ENCODE results near the gene CGB1.
"Not testable (repeated sequence)": the region's sequence is repeated elsewhere in the genome, so short reads cannot be mapped to it uniquely, and the experiment has no call there.

CGB1 gene

GRCh38 chr19:49065905-49066512 is 29.3 kb upstream of the CGB1 start:
- DNase-seq (ENCODE audit: low spot score in 2 of 2) (no peak), ATAC-seq (ENCODE audit: low read depth) (no peak)
- Mint-ChIP-seq H3K9me3 (no peaks in the 10 kb centered on the region), H3K27me3 (peaks cover 38% of the 10 kb centered on the region), H3K4me1 (peaks cover 4% of the 10 kb centered on the region), H3K27ac (no peak overlapping the region), H3K36me3 (peaks cover 7% of the 10 kb centered on the region), H3K4me3 (no peak overlapping the region)

- peaks cover 5% of the 10 kb centered on the region for H3K36me3 Mint-ChIP-seq
- peaks cover 4% of the 10 kb centered on the region for H3K4me1 Mint-ChIP-seq
- H3K4me3 Mint-ChIP-seq, result no peak within 1 kb of the TSS
These were observed 28.3 kb upstream of the CGB1 start, which contains the start of gene NTF4 for GRCh38 chr19:49064768-49065611. TSS of gene NTF4 (minus strand) at chr19:49064818. CDS start at chr19:49061997, 2,821 bp downstream.

GRCh38 chr19:49064029-49064629 is 27.4 kb upstream of the CGB1 start:
- Mint-ChIP-seq H3K4me3 (no peak overlapping the region), H3K27ac (no peak overlapping the region), H3K4me1 (peaks cover 4% of the 10 kb centered on the region), H3K9me3 (peaks cover 2% of the 10 kb centered on the region), H3K36me3 (peaks cover 2% of the 10 kb centered on the region), H3K27me3 (peaks cover 32% of the 10 kb centered on the region)
- DNase-seq (ENCODE audit: low spot score in 2 of 2) (no peak), ATAC-seq (ENCODE audit: low read depth) (no peak)

More at GRCh38 chr19:49064768-49065611, 28.3 kb upstream of the CGB1 start, which contains the start of gene NTF4:
- H3K9me3 Mint-ChIP-seq, result peaks cover 2% of the 10 kb centered on the region
- ATAC-seq (ENCODE audit: low read depth) (no peak), DNase-seq (ENCODE audit: low spot score in 2 of 2) (no peak)
- peaks cover 35% of the 10 kb centered on the region for H3K27me3 Mint-ChIP-seq
- no peak within 1 kb of the TSS for H3K27ac Mint-ChIP-seq

GRCh38 chr19:49061445-49061844 is 24.8 kb upstream of the CGB1 start:
- Mint-ChIP-seq H3K9me3 (peaks cover 2% of the 10 kb centered on the region), H3K36me3 (peaks cover 2% of the 10 kb centered on the region), H3K4me3 (no peak overlapping the region), H3K27me3 (peaks cover 26% of the 10 kb centered on the region), H3K4me1 (peaks cover 17% of the 10 kb centered on the region), H3K27ac (no peak overlapping the region)
- DNase-seq (ENCODE audit: low spot score in 2 of 2), result no peak
- no peak for ATAC-seq (ENCODE audit: low read depth)

- Mint-ChIP-seq H3K4me3 (no peak overlapping the region), H3K4me1 (peaks cover 20% of the 10 kb centered on the region), H3K36me3 (peaks cover 2% of the 10 kb centered on the region), H3K9me3 (peaks cover 2% of the 10 kb centered on the region), H3K27ac (no peak overlapping the region), H3K27me3 (peaks cover 24% of the 10 kb centered on the region)
- no peak for DNase-seq (ENCODE audit: low spot score in 2 of 2)
- ATAC-seq (ENCODE audit: low read depth), result no peak
These were observed 24.3 kb upstream of the CGB1 start for GRCh38 chr19:49061000-49061399.

- peaks cover 2% of the 10 kb centered on the region for H3K9me3 Mint-ChIP-seq
- H3K27ac Mint-ChIP-seq, result no peak overlapping the region
- peaks cover 24% of the 10 kb centered on the region for H3K27me3 Mint-ChIP-seq
- DNase-seq (ENCODE audit: low spot score in 2 of 2) (no peak), ATAC-seq (ENCODE audit: low read depth) (no peak)
- H3K36me3 Mint-ChIP-seq, result peaks cover 2% of the 10 kb centered on the region
- no peak overlapping the region for H3K4me3 Mint-ChIP-seq
- peaks cover 16% of the 10 kb centered on the region for H3K4me1 Mint-ChIP-seq
These were observed 22.4 kb upstream of the CGB1 start for GRCh38 chr19:49059053-49059452.

- DNase-seq (ENCODE audit: low spot score in 2 of 2), result peak in 1 of 2 donors; percentile 22
- H3K27me3 Mint-ChIP-seq, result peaks cover 26% of the 10 kb centered on the region
- peaks cover 2% of the 10 kb centered on the region for H3K36me3 Mint-ChIP-seq
- peaks cover 16% of the 10 kb centered on the region for H3K4me1 Mint-ChIP-seq
- ATAC-seq (ENCODE audit: low read depth), result no peak
- peak overlapping the region; percentile 79 for H3K4me3 Mint-ChIP-seq
- H3K27ac Mint-ChIP-seq, result no peak overlapping the region
- peaks cover 2% of the 10 kb centered on the region for H3K9me3 Mint-ChIP-seq
These were observed 21.9 kb upstream of the CGB1 start for GRCh38 chr19:49058562-49058961.

GRCh38 chr19:49057636-49058234 is 21.0 kb upstream of the CGB1 start, which contains the start of gene CGB7:
TSS of gene CGB7 (minus strand) at chr19:49057749. CDS start at chr19:49055375, 2,374 bp downstream.
- Mint-ChIP-seq H3K4me1 (peaks cover 16% of the 10 kb centered on the region), H3K36me3 (peaks cover 2% of the 10 kb centered on the region), H3K27ac (no peak within 1 kb of the TSS), H3K9me3 (peaks cover 2% of the 10 kb centered on the region), H3K4me3 (peak within 1 kb of the TSS; percentile 79), H3K27me3 (peaks cover 25% of the 10 kb centered on the region)
- DNase-seq (ENCODE audit: low spot score in 2 of 2) (no peak), ATAC-seq (ENCODE audit: low read depth) (no peak)

- Mint-ChIP-seq H3K4me3 (peak overlapping the region; percentile 79), H3K4me1 (peaks cover 16% of the 10 kb centered on the region), H3K27me3 (peaks cover 25% of the 10 kb centered on the region)
- ATAC-seq (ENCODE audit: low read depth); H3K27ac Mint-ChIP-seq; H3K9me3 Mint-ChIP-seq; H3K36me3 Mint-ChIP-seq: not testable (repeated sequence)
- peak in 1 of 2 donors; percentile 31 for DNase-seq (ENCODE audit: low spot score in 2 of 2)
These were observed 20.4 kb upstream of the CGB1 start for GRCh38 chr19:49056902-49057596.

GRCh38 chr19:49056101-49056901 is 19.6 kb upstream of the CGB1 start:
- Mint-ChIP-seq H3K27ac (no peak overlapping the region), H3K27me3 (peaks cover 21% of the 10 kb centered on the region), H3K4me1 (peaks cover 16% of the 10 kb centered on the region), H3K4me3 (peak overlapping the region; percentile 79), H3K9me3 (peaks cover 2% of the 10 kb centered on the region), H3K36me3 (peaks cover 2% of the 10 kb centered on the region)
- DNase-seq (ENCODE audit: low spot score in 2 of 2), result peak; percentile 46 to 63
- ATAC-seq (ENCODE audit: low read depth), result peak; percentile 82

- H3K27me3 Mint-ChIP-seq; H3K4me1 Mint-ChIP-seq; DNase-seq (ENCODE audit: low spot score in 2 of 2); ATAC-seq (ENCODE audit: low read depth); H3K9me3 Mint-ChIP-seq; H3K27ac Mint-ChIP-seq; H3K36me3 Mint-ChIP-seq; H3K4me3 Mint-ChIP-seq: not testable (repeated sequence)
These were observed 13.8 kb upstream of the CGB1 start for GRCh38 chr19:49050376-49051033.

- not testable (repeated sequence) for DNase-seq (ENCODE audit: low spot score in 2 of 2); H3K27me3 Mint-ChIP-seq; H3K4me3 Mint-ChIP-seq; H3K9me3 Mint-ChIP-seq; H3K4me1 Mint-ChIP-seq; H3K27ac Mint-ChIP-seq; ATAC-seq (ENCODE audit: low read depth); H3K36me3 Mint-ChIP-seq
These were observed 13.1 kb upstream of the CGB1 start for GRCh38 chr19:49049834-49050233.
